Measurements from ENCODE around the gene MFAP5. TPM values are rescaled to one million over a fixed set of nuclear protein-coding genes. Genes with fewer than 3 reads are reported as not detected.

The MFAP5 gene, protein sequence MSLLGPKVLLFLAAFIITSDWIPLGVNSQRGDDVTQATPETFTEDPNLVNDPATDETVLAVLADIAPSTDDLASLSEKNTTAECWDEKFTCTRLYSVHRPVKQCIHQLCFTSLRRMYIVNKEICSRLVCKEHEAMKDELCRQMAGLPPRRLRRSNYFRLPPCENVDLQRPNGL
- polyA plus RNA-seq, result 1 to 10 TPM; 3.5 to 4.5 TPM

DNA sequence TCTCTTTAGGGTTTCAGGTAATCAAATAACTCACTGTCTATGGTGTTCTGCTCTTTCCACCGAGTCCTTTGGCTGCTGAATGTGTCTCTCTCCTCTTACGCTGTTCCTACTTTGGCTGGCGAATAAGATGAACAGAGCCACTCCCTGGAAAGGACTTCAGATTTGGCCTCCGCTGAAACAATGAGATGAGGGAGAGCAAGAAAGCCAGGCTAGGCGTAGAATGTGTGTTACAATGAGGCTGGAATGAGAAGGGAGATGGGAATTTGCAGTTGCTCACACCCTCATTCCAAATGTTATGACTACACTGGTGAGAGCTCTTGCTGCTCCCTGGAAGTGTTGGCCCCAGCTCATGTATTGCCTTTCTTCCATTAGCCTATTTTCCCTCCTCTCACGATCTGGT is at the start of gene MFAP5:
Gene MFAP5 (minus strand): TSS at position 234 of the 400 bp plus-strand sequence. CDS start 722 bp downstream, outside the sequence.
- Histone ChIP-seq H3K36me3 (ENCODE audit: control insufficient read depth in 2 of 2, insufficient read depth in 2 of 2, low read length in 1 of 2) (no peaks in the 10 kb centered on the region), H3K4me1 (ENCODE audit: control insufficient read depth in 2 of 2, insufficient read depth in 2 of 2, low read length in 1 of 2) (peaks cover 0 to 3% of the 10 kb centered on the region in 2 donors), H3K9me3 (ENCODE audit: control insufficient read depth in 2 of 2, insufficient read depth in 1 of 2, low read depth in 1 of 2, low read length in 1 of 2) (no peaks in the 10 kb centered on the region), H3K27ac (ENCODE audit: low read depth in 2 of 2, low read length in 1 of 2) (no peak within 1 kb of the TSS), H3K27me3 (ENCODE audit: control insufficient read depth in 1 of 2, insufficient read depth in 2 of 2, low read length in 2 of 2) (no peaks in the 10 kb centered on the region), H3K4me3 (ENCODE audit: low read depth in 1 of 2, low read length in 2 of 2) (no peak within 1 kb of the TSS)
- 66 to 70% methylated on average over 6 of the region's 6 CpGs for WGBS, 2 donors

DNA sequence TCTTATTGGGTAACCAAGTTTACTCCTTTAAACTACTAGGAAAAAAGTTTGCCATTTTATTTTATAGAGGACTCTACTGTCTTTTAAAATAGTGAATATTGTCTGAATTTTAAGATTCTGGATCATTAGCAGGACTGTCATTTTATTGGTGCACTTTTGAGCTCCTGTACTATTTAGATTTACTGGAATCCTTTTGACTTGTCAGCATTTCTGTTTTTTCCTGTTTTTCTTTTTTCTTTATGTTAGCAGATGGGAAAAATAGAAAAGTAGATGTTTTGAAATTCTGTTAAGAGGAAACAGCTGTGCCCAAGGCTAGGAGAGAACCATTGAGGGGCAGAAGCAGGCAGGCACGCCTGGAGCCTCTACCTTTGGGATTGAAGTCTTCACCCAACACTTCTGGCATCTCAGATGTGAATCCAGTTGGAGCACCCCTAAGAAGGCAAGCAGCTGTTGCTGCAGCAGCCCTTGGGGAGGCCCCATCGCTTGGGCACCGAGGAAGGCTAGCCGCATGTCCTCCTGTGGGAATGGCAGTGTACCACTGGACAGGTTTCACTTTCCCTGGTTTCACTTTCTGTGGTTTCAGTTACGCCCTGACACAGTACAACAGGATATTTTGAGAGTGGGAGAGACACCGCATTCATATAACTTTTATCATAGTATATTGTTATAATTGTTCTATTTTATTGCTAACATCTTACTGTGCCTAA is 46.7 kb upstream of the MFAP5 start:
- WGBS, 2 donors, result 55 to 64% methylated on average over 6 of the region's 6 CpGs
- Histone ChIP-seq H3K9me3 (ENCODE audit: control insufficient read depth in 2 of 2, insufficient read depth in 1 of 2, low read depth in 1 of 2, low read length in 1 of 2) (no peaks in the 10 kb centered on the region), H3K27me3 (ENCODE audit: control insufficient read depth in 1 of 2, insufficient read depth in 2 of 2, low read length in 2 of 2) (no peaks in the 10 kb centered on the region), H3K36me3 (ENCODE audit: control insufficient read depth in 2 of 2, insufficient read depth in 2 of 2, low read length in 1 of 2) (no peaks in the 10 kb centered on the region), H3K4me1 (ENCODE audit: control insufficient read depth in 2 of 2, insufficient read depth in 2 of 2, low read length in 1 of 2) (peaks cover 0 to 3% of the 10 kb centered on the region in 2 donors), H3K27ac (ENCODE audit: low read depth in 2 of 2, low read length in 1 of 2) (peak overlapping the region in 1 of 2 donors; percentile 22), H3K4me3 (ENCODE audit: low read depth in 1 of 2, low read length in 2 of 2) (peak overlapping the region in 1 of 2 donors; percentile 26)

DNA sequence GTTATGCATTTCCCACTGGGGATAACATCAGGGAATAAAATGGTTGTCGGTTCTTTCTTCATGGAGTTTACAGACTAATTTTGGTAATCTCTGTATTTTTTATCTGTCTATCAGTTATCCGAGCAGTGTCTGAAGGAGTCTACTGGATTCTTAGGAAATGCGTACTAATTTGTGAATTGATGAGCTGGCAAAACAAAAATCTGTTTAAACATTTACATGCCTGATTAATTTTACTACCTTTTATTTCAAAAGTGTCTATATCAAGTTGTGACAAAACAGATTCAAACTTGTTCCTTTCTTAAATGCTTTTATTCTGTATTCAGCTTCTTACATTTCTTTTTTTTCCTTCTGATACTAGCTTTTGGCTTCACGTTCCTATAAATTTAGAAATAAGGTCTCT is 39.5 kb upstream of the MFAP5 start:
- Histone ChIP-seq H3K9me3 (ENCODE audit: control insufficient read depth in 2 of 2, insufficient read depth in 1 of 2, low read depth in 1 of 2, low read length in 1 of 2) (no peaks in the 10 kb centered on the region), H3K4me1 (ENCODE audit: control insufficient read depth in 2 of 2, insufficient read depth in 2 of 2, low read length in 1 of 2) (peaks cover 0 to under 1% of the 10 kb centered on the region in 2 donors), H3K27ac (ENCODE audit: low read depth in 2 of 2, low read length in 1 of 2) (no peak overlapping the region), H3K4me3 (ENCODE audit: low read depth in 1 of 2, low read length in 2 of 2) (no peak overlapping the region), H3K36me3 (ENCODE audit: control insufficient read depth in 2 of 2, insufficient read depth in 2 of 2, low read length in 1 of 2) (no peaks in the 10 kb centered on the region), H3K27me3 (ENCODE audit: control insufficient read depth in 1 of 2, insufficient read depth in 2 of 2, low read length in 2 of 2) (no peaks in the 10 kb centered on the region)
- WGBS, 2 donors, result 51 to 63% methylated on average over 4 of the region's 4 CpGs

DNA sequence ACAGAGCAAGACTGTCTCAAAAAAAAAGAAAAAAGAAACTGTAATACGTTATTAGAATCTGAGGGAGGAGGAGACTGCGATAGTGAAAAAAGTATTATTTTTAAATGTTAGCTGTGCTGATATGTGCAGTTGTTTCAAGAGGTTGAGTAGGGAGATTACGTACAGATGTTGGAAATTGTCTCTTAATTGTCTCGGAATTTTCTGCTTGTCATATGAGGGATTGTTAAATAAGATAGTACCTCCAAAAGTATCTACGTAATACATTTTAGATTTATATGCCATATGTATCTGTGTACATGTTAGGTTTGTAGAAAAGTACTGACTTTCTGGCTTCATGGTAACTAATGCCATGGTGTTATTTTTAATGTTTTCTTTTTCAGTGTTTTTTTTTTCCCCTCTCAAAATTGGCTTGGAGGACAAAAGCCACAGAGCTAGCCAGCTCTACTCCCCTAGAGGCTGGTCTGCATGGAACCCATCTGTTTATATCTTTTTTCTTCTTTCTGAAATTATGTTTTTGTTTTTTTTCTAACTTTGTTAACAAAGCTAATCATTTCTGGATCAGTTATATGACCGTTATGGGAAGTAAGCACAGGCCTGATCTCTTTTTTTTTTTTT is 38.5 kb upstream of the MFAP5 start:
- Histone ChIP-seq H3K27ac (ENCODE audit: low read depth in 2 of 2, low read length in 1 of 2) (no peak overlapping the region), H3K4me3 (ENCODE audit: low read depth in 1 of 2, low read length in 2 of 2) (no peak overlapping the region), H3K36me3 (ENCODE audit: control insufficient read depth in 2 of 2, insufficient read depth in 2 of 2, low read length in 1 of 2) (no peaks in the 10 kb centered on the region), H3K27me3 (ENCODE audit: control insufficient read depth in 1 of 2, insufficient read depth in 2 of 2, low read length in 2 of 2) (no peaks in the 10 kb centered on the region), H3K4me1 (ENCODE audit: control insufficient read depth in 2 of 2, insufficient read depth in 2 of 2, low read length in 1 of 2) (no peaks in the 10 kb centered on the region), H3K9me3 (ENCODE audit: control insufficient read depth in 2 of 2, insufficient read depth in 1 of 2, low read depth in 1 of 2, low read length in 1 of 2) (no peaks in the 10 kb centered on the region)
- 76 to 78% methylated on average over 6 of the region's 6 CpGs for WGBS, 2 donors

DNA sequence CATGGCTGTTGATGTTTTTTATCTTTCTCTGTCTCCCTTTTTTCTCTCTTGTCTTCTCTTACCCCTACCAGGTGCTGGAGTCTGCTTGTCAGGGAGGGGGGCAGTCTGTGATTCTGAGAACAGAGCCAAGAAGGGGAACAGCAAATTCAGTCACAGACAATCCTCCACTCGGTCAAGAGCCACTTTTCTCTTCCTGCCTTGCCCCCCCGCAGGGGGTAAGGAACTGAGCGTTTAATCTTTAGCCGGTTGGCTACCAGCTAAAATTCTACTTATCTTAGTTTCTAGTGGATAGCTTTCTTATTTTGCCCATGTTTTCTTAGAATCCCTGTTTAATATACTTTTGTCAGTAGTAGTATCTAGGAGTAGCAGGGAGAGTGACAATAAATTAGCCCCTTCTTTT is 37.1 kb upstream of the MFAP5 start:
- WGBS, 2 donors, result 23 to 42% methylated on average over 4 of the region's 4 CpGs
- no peaks in the 10 kb centered on the region for H3K9me3 ChIP-seq (ENCODE audit: control insufficient read depth in 2 of 2, insufficient read depth in 1 of 2, low read depth in 1 of 2, low read length in 1 of 2)
- H3K27me3 ChIP-seq (ENCODE audit: control insufficient read depth in 1 of 2, insufficient read depth in 2 of 2, low read length in 2 of 2), result no peaks in the 10 kb centered on the region
- no peaks in the 10 kb centered on the region for H3K36me3 ChIP-seq (ENCODE audit: control insufficient read depth in 2 of 2, insufficient read depth in 2 of 2, low read length in 1 of 2)
- no peak overlapping the region for H3K4me3 ChIP-seq (ENCODE audit: low read depth in 1 of 2, low read length in 2 of 2)
- H3K4me1 ChIP-seq (ENCODE audit: control insufficient read depth in 2 of 2, insufficient read depth in 2 of 2, low read length in 1 of 2), result no peaks in the 10 kb centered on the region
- peak overlapping the region in 1 of 2 donors; percentile 55 for H3K27ac ChIP-seq (ENCODE audit: low read depth in 2 of 2, low read length in 1 of 2)

DNA sequence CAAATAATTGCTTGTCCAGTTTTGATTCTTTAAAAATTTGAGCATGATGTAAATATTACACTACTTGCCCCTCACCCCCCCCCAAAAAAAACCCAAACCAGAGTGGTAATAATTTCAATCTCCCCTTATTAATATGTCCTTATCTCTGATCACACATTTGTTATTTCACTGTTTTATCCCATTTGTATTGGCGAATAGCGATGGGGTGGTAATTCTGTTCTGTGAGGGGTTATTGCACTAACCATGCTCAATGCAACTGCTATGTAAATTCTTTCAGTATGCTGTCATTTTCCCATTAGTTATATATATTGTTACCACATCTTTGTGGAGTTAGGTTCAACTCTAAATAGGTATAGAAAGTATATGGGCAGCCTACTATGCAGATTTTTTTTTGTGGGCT is 36.3 kb upstream of the MFAP5 start:
- Histone ChIP-seq H3K27me3 (ENCODE audit: control insufficient read depth in 1 of 2, insufficient read depth in 2 of 2, low read length in 2 of 2) (no peaks in the 10 kb centered on the region), H3K4me1 (ENCODE audit: control insufficient read depth in 2 of 2, insufficient read depth in 2 of 2, low read length in 1 of 2) (no peaks in the 10 kb centered on the region), H3K4me3 (ENCODE audit: low read depth in 1 of 2, low read length in 2 of 2) (peak overlapping the region; percentile 91 to 92), H3K9me3 (ENCODE audit: control insufficient read depth in 2 of 2, insufficient read depth in 1 of 2, low read depth in 1 of 2, low read length in 1 of 2) (no peaks in the 10 kb centered on the region), H3K36me3 (ENCODE audit: control insufficient read depth in 2 of 2, insufficient read depth in 2 of 2, low read length in 1 of 2) (no peaks in the 10 kb centered on the region), H3K27ac (ENCODE audit: low read depth in 2 of 2, low read length in 1 of 2) (no peak overlapping the region)
- WGBS, 2 donors, result 15 to 22% methylated on average over 2 of the region's 2 CpGs

DNA sequence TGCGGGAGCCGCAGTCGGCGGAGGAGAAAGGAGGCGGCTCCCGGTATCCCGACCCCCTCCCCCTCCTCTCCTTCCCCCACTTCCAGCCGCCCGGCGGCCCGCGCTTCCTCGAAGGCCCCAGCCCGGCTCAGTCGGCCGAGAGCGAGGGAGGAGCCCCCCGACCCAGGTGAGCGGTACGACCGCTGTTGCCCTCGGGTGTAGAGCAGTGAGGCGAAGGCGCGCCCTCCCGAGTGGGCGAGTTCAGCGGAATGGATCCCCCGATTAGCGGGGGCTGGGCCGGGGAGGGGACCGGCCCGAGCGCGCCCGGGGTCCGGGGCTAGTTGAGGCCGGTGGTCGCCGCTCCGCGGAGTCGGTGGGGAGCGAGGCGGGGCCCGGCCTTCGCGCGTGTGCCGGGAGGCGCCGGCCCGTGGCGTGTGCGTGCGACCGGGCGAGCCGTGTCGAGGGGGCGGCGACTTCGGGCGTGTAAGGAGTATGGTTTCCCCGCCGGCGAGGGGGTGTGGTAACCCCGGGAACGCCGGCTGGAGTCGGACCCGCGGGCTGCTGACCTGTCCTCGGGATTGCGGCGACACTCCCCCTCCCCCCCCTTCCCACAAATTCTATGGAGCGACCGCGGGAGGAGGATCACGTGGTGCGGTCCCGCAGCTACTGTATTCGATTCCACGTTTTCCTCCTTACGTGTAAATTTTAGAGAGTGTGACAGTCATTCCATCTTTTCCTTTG is 35.7 kb upstream of the MFAP5 start:
- Histone ChIP-seq H3K27ac (ENCODE audit: low read depth in 2 of 2, low read length in 1 of 2) (peak overlapping the region; percentile 88 to 93), H3K9me3 (ENCODE audit: control insufficient read depth in 2 of 2, insufficient read depth in 1 of 2, low read depth in 1 of 2, low read length in 1 of 2) (no peaks in the 10 kb centered on the region), H3K4me3 (ENCODE audit: low read depth in 1 of 2, low read length in 2 of 2) (peak overlapping the region; percentile 91 to 92), H3K4me1 (ENCODE audit: control insufficient read depth in 2 of 2, insufficient read depth in 2 of 2, low read length in 1 of 2) (no peaks in the 10 kb centered on the region), H3K36me3 (ENCODE audit: control insufficient read depth in 2 of 2, insufficient read depth in 2 of 2, low read length in 1 of 2) (no peaks in the 10 kb centered on the region), H3K27me3 (ENCODE audit: control insufficient read depth in 1 of 2, insufficient read depth in 2 of 2, low read length in 2 of 2) (no peaks in the 10 kb centered on the region)
- WGBS, 2 donors, result 0 to 1% methylated on average over 50 to 85 of the region's 85 CpGs

DNA sequence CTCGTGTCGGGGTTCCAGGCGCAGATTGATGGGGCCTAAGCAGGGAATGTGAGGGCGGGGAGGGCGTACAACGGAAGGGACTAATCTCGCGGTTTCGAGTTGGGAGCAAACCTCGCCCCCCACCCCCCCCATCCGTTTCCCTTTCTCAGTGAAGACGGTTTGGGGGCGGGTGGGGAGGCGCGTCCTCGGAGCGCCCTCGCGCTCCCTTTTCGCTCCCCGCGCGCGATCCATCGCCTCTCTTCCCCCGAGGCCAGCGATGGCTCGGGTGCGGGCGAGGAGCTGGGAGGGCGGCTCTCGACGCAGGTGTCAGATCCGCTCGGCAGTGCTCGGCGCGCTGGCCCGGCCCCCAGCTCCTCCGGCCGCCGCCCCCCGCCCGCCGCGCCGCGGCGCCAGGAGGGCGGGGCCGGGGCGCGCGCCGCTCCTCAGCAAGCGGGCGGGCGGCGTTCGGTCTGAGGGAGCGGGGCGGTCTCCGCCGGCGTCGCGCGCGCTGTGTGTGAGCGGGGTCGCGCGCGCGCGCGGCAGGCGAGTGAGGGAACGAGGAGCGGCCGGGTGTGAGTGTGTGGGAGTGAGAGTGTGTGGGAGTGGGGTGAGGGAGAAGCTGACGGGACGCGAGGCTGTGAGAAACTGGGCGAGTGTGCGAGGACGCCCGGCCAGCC is 35.0 kb upstream of the MFAP5 start, which contains the start of gene RIMKLB:
Gene RIMKLB (plus strand): TSS at position 516 of the 656 bp plus-strand sequence. CDS start 15,876 bp downstream, outside the sequence.
- H3K36me3 ChIP-seq (ENCODE audit: control insufficient read depth in 2 of 2, insufficient read depth in 2 of 2, low read length in 1 of 2), result no peaks in the 10 kb centered on the region
- 0% methylated on average over 45 to 88 of the region's 88 CpGs for WGBS, 2 donors
- H3K27ac ChIP-seq (ENCODE audit: low read depth in 2 of 2, low read length in 1 of 2), result peak within 1 kb of the TSS; percentile 91 to 93
- H3K4me3 ChIP-seq (ENCODE audit: low read depth in 1 of 2, low read length in 2 of 2), result peak within 1 kb of the TSS; percentile 91 to 92
- no peaks in the 10 kb centered on the region for H3K9me3 ChIP-seq (ENCODE audit: control insufficient read depth in 2 of 2, insufficient read depth in 1 of 2, low read depth in 1 of 2, low read length in 1 of 2)
- no peaks in the 10 kb centered on the region for H3K4me1 ChIP-seq (ENCODE audit: control insufficient read depth in 2 of 2, insufficient read depth in 2 of 2, low read length in 1 of 2)
- no peaks in the 10 kb centered on the region for H3K27me3 ChIP-seq (ENCODE audit: control insufficient read depth in 1 of 2, insufficient read depth in 2 of 2, low read length in 2 of 2)

DNA sequence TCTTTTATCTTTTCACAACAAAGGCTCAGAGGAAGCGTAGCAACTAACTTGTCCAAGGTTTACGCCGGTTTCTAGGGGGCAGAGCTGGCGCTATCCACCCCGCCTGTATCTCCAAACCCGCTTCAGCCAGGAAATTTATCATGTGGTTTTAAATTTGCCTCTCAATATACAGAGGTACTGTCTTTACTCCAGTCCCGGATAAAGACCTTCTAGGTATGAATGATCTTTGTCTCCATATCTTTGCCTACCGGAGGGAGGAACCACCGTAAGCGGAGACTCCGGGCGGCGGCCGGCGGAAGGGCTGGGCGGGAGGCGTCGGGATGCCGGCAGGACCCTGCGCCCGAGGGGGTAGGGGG is 34.5 kb upstream of the MFAP5 start:
- H3K27ac ChIP-seq (ENCODE audit: low read depth in 2 of 2, low read length in 1 of 2), result peak overlapping the region; percentile 91 to 93
- 0 to 1% methylated on average over 21 of the region's 21 CpGs for WGBS, 2 donors
- H3K9me3 ChIP-seq (ENCODE audit: control insufficient read depth in 2 of 2, insufficient read depth in 1 of 2, low read depth in 1 of 2, low read length in 1 of 2), result no peaks in the 10 kb centered on the region
- H3K27me3 ChIP-seq (ENCODE audit: control insufficient read depth in 1 of 2, insufficient read depth in 2 of 2, low read length in 2 of 2), result no peaks in the 10 kb centered on the region
- no peaks in the 10 kb centered on the region for H3K4me1 ChIP-seq (ENCODE audit: control insufficient read depth in 2 of 2, insufficient read depth in 2 of 2, low read length in 1 of 2)
- peak overlapping the region; percentile 91 to 92 for H3K4me3 ChIP-seq (ENCODE audit: low read depth in 1 of 2, low read length in 2 of 2)
- H3K36me3 ChIP-seq (ENCODE audit: control insufficient read depth in 2 of 2, insufficient read depth in 2 of 2, low read length in 1 of 2), result no peaks in the 10 kb centered on the region
